ENCODE data around the gene RCBTB2.

Gene RCBTB2

GRCh38 chr13:48532506-48533499, at the start of gene RCBTB2:
Gene RCBTB2, minus strand, starts transcription at chr13:48533080. Its CDS starts 11,141 bp downstream, at chr13:48521939.
- no peaks in the 10 kb centered on the region for H3K9me2 ChIP-seq (replicated peaks; ENCODE audit: low read depth, low read length)
- H3K27me3 ChIP-seq (ENCODE audit: insufficient read depth, low read length, poor library complexity, severe bottlenecking) = no peaks in the 10 kb centered on the region
- peak within 1 kb of the TSS; percentile 93 for H3K4me3 ChIP-seq (ENCODE audit: low read length, poor library complexity, severe bottlenecking)
- peak within 1 kb of the TSS; percentile 92 for H3K4me2 ChIP-seq (ENCODE audit: low read depth, low read length, poor library complexity, severe bottlenecking)
- no peaks in the 10 kb centered on the region for H3K36me3 ChIP-seq (ENCODE audit: insufficient read depth, low read length)
- H2AFZ ChIP-seq (ENCODE audit: low read length) = peak within 1 kb of the TSS; percentile 93
- TF ChIP-seq CTCF (conservative IDR thresholded peaks at IDR 0.05; ENCODE audit: low read length) (no peak), EZH2phosphoT487 (IDR thresholded peaks at IDR 0.05; ENCODE audit: borderline replicate concordance) (no peak)
- H3K79me2 ChIP-seq (ENCODE audit: insufficient read depth, low read length) = peaks cover 46% of the 10 kb centered on the region
- H3F3A ChIP-seq (ENCODE audit: low read depth) = peaks cover 6% of the 10 kb centered on the region; the same call in 1 of the 2 replicates
- H3K9me3 ChIP-seq (ENCODE audit: insufficient read depth, low read depth, low read length) = peaks cover 5% of the 10 kb centered on the region; the same call in 1 of the 2 replicates
- H3K9ac ChIP-seq (ENCODE audit: low read depth, low read length, poor library complexity, severe bottlenecking) = peak within 1 kb of the TSS; percentile 98
- H4K20me1 ChIP-seq (ENCODE audit: insufficient read depth, low read length, poor library complexity, severe bottlenecking) = no peaks in the 10 kb centered on the region
- H3K4me1 ChIP-seq (ENCODE audit: insufficient read depth, low read length, poor library complexity, severe bottlenecking) = peaks cover 54% of the 10 kb centered on the region

GRCh38 chr13:48582084-48582483, 49.2 kb upstream of the RCBTB2 start:
- Histone ChIP-seq H3K36me3 (ENCODE audit: insufficient read depth, low read length) (no peaks in the 10 kb centered on the region), H3K79me2 (ENCODE audit: insufficient read depth, low read length) (no peaks in the 10 kb centered on the region), H4K20me1 (ENCODE audit: insufficient read depth, low read length, poor library complexity, severe bottlenecking) (no peaks in the 10 kb centered on the region), H3K4me1 (ENCODE audit: insufficient read depth, low read length, poor library complexity, severe bottlenecking) (peaks cover 38% of the 10 kb centered on the region), H3F3A (ENCODE audit: low read depth) (no peaks in the 10 kb centered on the region), H2AFZ (ENCODE audit: low read length) (no peak overlapping the region), H3K4me2 (ENCODE audit: low read depth, low read length, poor library complexity, severe bottlenecking) (no peak overlapping the region), H3K9ac (ENCODE audit: low read depth, low read length, poor library complexity, severe bottlenecking) (no peak overlapping the region), H3K27me3 (ENCODE audit: insufficient read depth, low read length, poor library complexity, severe bottlenecking) (no peaks in the 10 kb centered on the region), H3K9me2 (replicated peaks; ENCODE audit: low read depth, low read length) (no peaks in the 10 kb centered on the region), H3K9me3 (ENCODE audit: insufficient read depth, low read depth, low read length) (no peaks in the 10 kb centered on the region), H3K4me3 (ENCODE audit: low read length, poor library complexity, severe bottlenecking) (no peak overlapping the region)
- no peak for TF ChIP-seq CTCF (conservative IDR thresholded peaks at IDR 0.05; ENCODE audit: low read length)
- TF ChIP-seq EZH2phosphoT487 (IDR thresholded peaks at IDR 0.05; ENCODE audit: borderline replicate concordance) = no peak

DNA sequence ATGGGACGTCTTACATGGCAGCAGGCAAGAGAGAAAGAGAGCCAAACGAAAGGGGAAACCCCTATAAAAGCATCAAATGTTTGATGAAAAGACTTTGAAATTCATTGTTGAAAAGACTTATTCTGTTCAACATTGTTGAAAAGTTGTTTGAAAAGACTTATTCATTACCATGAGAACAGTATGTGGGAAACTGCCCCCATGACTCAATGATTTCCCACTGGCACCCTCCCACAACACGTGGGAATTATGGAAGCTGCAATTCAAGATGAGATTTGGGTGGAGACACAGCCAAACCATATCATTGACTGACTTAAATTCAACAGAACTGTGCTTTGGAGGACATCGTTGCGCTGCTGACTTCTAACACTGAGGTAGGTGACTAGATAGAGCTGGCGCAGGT, 48.0 kb upstream of the RCBTB2 start:
- H3K4me3 ChIP-seq (ENCODE audit: low read length, poor library complexity, severe bottlenecking) = no peak overlapping the region
- H2AFZ ChIP-seq (ENCODE audit: low read length) = no peak overlapping the region
- H3K9me3 ChIP-seq (ENCODE audit: insufficient read depth, low read depth, low read length) = no peaks in the 10 kb centered on the region

More for the DNA sequence above, 48.0 kb upstream of the RCBTB2 start:
- no peaks in the 10 kb centered on the region for H3K79me2 ChIP-seq (ENCODE audit: insufficient read depth, low read length)
- no peaks in the 10 kb centered on the region for H4K20me1 ChIP-seq (ENCODE audit: insufficient read depth, low read length, poor library complexity, severe bottlenecking)
- no peak overlapping the region for H3K4me2 ChIP-seq (ENCODE audit: low read depth, low read length, poor library complexity, severe bottlenecking)
- no peak for TF ChIP-seq EZH2phosphoT487 (IDR thresholded peaks at IDR 0.05; ENCODE audit: borderline replicate concordance)
- TF ChIP-seq CTCF (conservative IDR thresholded peaks at IDR 0.05; ENCODE audit: low read length) = no peak
- H3K27me3 ChIP-seq (ENCODE audit: insufficient read depth, low read length, poor library complexity, severe bottlenecking) = no peaks in the 10 kb centered on the region
- H3K9ac ChIP-seq (ENCODE audit: low read depth, low read length, poor library complexity, severe bottlenecking) = no peak overlapping the region
- H3K9me2 ChIP-seq (replicated peaks; ENCODE audit: low read depth, low read length) = no peaks in the 10 kb centered on the region
- no peaks in the 10 kb centered on the region for H3K36me3 ChIP-seq (ENCODE audit: insufficient read depth, low read length)
- peaks cover 28% of the 10 kb centered on the region for H3K4me1 ChIP-seq (ENCODE audit: insufficient read depth, low read length, poor library complexity, severe bottlenecking)
- H3F3A ChIP-seq (ENCODE audit: low read depth) = no peaks in the 10 kb centered on the region

Measured in Loucy (cell line).